Stimulated activated CD8-positive, alpha-beta memory T cell treated with anti-CD3 and anti-CD28 coated beads, Interleukin-15, amount 100 ng/mL, for 24 hours (primary cell): Measurements from ENCODE around the gene PCA3.

Experiments
- DNase-seq: peaks from one replicate; pipeline ENCODE4 v3.0.0-alpha.2; 2020; ENCODE audit warnings: low read depth

Gene PCA3

DNA sequence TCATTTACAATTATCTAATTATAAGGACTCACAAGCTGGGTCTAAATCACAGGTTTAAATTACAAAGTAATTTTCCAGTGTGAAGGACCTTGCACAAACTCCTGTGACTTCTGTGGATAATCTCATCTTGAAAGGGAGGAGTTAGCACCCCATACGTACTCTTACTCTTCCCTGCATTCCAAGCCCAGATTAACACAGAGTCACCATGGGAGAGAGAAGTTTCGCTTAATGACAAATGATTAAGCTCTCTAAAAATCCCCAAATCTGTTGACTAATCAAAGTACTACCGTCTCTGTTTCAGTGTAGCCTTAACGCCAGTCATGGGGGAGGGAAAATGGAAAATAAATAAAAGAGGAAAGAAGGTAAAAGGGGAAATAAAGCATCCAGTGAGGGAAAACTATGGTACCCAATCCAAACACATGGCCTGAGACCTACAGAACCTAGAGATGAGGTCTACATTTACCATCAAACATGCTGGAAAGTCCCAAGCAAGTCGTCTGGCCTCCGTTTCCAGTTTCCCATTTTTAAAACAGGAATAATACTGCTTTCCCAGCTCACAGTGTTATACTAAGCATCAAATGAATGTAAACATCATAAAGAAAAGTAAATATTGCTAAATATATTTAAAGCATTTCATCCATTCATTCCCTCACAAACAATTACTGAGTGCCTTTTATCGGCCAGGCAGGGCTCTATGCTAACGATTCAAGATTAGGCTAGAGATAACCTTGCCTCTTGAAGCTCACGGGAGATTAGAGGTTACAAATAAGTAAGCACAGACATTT lies 63.2 kb downstream of the PCA3 start:
- no peak for DNase-seq

DNA sequence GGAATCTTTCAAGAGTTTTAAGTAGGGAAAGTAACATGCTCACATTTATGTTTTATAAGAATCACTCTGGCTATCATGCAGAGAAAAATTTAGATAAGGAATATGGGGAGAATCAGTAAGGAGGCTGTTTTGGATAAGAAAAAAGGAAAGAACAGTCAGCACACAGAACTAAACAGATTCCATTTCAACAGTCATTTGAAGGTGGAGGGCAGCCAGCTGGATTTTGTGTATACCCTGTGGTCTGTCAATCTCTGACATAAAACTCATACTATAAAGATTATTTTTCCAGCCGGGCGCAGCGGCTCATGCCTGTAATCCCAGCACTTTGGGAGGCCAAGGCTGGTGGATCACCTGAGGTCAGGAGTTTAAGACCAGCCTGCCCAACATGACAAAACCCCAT lies 64.2 kb downstream of the PCA3 start:
- no peak for DNase-seq

DNA sequence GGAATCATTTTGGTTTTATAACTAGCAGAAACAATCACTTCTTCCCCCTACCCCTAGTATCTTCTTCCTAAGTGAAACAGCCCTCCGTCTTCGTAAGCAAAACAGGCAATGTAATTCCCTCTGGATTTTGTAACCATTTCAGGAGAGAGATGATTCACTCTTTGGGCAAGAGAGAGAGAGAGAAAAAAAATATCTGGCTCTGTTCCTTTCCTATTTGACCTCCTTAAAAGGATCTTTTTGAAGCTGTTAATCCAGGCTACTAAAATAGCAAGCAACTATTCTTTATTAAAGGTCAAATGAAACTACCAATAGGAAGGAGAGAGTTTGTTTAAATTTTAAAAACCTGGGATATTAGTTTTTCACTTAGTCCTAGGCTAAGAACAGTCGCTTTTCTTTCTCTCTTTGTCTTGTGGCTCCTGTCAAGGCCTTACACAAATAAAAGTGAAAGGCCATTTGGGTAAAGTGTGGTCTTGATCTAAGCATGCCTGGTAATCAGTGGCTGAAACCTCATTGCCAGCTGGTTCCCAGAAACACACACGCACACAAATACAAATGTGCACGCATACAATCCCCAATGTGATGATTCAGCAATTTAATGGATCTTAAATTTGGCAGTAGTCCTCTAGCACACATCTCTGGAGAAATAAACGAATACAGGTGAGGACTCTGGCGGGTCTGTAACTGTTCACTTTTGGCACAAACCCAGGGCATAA lies 71.5 kb downstream of the PCA3 start:
- no peak for DNase-seq
